SK-MEL-5 (cell line): ENCODE data around the gene MICOS13. TPM values are rescaled to one million over a fixed set of nuclear protein-coding genes. Genes with fewer than 3 reads are reported as not detected.

Experiments used
- DNase-seq: peaks from one replicate; pipeline ENCODE4 v3.0.0-alpha.2; 2016; ENCODE audit warnings: low read depth, low spot score
- in situ Hi-C: cut with HindIII; loops from 2 replicates; pipeline ENCODE4 v1.10.0; 2016; ENCODE audit warnings: low sequenced_read_pairs, high pct_unique_total_duplicates, low pct_unique_long_range_greater_than_20kb
- polyA plus RNA-seq, 2 experiments: library from polyadenylated mRNA; depleted of rRNA; stranded (reverse); fragments of >200 nt; gene quantifications; 2 replicates each; pipeline ENCODE4 v1.2.3, GENCODE V29; 2015
- total RNA-seq: library from RNA; depleted of rRNA; stranded (reverse); fragments of >200 nt; shearing (Covaris generic); gene quantifications from 2 replicates; pipeline ENCODE4 v1.2.3, GENCODE V29; 2014; rRNA removed

MICOS13 gene, protein sequence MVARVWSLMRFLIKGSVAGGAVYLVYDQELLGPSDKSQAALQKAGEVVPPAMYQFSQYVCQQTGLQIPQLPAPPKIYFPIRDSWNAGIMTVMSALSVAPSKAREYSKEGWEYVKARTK
- total RNA-seq: 86.1 and 115 TPM in 2 replicates
- 52.4 and 86.9 TPM in 2 replicates for polyA plus RNA-seq (2015; cell fraction: cytosol; rRNA removed)
- polyA plus RNA-seq (2015; cell fraction: nucleus; rRNA removed): 16.3 and 17.3 TPM in 2 replicates

GRCh38 chr19:5680437-5681368 lies at the start of gene MICOS13, which contains the start of gene HSD11B1L:
Gene MICOS13 (minus strand): TSS chr19:5680516. CDS start chr19:5680486, 30 bp downstream.
Gene HSD11B1L (plus strand): TSS chr19:5681027. CDS start chr19:5684833, 3,806 bp downstream.
- peak; percentile 98 for DNase-seq
- in situ Hi-C loops: no loop called here

GRCh38 chr19:5727453-5728050 lies 47.2 kb upstream of the MICOS13 start:
- in situ Hi-C loops: no loop called here
- no peak for DNase-seq

DNA sequence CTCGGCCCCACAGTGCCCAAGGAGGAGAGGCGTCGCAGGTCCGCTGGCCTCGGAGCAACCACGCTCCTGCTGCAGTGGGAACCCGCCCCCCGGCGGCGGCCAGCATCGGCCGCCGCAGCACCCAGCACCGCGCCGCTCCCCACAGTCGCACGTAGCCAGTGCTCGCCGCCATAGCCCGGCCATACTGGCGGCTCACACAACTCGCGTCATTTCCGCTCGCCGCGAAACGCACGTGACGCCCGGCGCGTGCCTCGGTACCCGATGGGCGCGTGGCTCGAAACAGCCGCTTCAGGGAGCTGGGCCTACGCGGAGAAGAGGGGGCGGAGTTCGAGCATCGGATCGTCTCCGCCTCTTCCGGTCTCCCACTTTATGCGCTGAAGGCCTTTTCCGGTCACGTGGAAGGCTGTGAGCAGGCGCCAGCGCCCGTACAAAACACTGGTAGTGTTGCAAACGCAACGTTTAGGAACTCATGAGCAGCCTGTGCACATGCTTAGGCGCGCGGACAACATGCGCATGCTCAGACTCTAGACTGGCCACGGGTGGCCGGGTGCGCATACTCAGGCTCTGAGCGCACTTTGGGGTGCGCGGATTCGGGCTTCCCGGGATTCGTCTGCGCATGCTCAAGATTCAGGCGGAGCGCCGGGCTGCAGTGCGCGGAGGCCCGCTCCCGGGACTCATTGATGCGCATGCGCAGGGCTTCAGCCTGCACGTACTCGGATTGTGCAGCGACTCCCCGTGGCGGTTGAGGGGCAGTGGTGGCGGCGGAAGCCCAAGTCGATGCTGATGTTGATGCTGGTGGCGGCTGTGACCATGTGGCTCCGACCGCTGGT lies 39.9 kb upstream of the MICOS13 start, which contains the start of the genes CATSPERD and LONP1:
Gene CATSPERD (plus strand): TSS at position 677 of the 830 bp plus-strand sequence. CDS start 101 bp downstream, at position 778.
Gene LONP1 (minus strand): TSS at position 186 of the 830 bp plus-strand sequence. CDS start 14 bp downstream, at position 172.
- in situ Hi-C loops: no loop called here
- DNase-seq: peak; percentile 98

DNA sequence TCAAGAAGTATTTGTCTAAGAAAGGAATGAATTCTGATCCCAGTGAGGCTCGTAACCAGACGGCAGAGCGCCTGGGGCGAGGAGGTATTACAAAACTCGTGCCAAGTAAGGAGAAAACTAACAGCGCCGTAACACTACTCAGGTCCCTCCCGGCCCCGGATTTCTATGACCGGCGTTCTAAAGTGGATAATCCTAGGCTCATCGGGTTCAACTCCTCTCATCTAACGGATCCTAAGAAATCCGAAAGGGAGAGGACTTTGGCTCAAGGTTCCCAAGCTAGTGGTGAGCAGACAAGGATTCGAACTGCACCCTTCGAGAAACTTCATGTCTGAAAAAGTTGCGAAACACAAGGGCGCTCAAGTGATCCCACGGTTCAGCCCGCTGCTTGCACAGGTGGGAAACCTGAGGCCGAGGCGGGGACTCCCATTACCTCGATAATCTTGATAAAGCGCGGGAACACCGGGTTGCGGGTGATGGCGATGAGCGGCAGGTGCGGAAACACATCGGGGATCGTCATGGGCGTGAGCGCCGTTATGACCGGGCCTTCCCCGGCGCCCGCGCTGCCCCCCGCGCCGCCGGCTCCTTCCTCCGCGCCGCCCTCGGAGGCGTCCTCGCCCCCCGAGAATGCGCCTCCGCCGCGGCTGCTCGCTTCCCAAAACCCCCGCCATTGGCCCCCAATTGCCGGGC lies 39.1 kb upstream of the MICOS13 start:
- in situ Hi-C loops: no loop called here
- no peak for DNase-seq

DNA sequence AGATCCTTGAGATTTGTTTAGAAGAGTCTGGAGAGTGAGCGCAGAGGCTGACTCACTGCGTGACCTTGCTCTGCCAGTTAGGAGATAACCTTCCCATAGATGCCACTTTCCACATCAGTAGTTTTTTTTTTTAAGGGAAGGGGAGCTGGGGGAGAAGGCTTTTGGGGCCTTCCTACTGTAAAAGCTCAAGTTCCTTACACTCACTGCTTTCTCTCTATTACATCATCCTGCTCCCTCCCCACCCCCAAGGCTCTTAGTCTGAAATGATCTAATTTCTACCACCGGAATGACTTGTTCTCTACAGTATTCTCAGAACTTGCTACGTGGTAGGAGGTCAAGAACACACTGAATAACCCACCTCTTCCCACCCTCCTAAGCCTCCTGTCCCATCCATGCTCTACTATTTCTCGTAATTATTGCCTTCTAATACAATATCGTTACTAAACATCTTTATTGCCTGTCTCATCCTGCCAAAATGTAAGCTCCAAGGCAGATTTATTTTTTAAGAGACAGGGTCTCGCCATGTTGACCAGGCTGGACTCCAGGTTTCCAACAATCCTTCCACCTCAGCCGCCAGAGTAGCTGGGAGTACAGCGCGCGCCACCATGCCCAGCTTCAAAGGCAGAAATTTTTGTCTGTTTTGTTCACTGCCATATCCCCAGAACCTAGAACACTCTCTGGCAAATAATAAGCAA lies 38.4 kb upstream of the MICOS13 start:
- in situ Hi-C loops: no loop called here
- DNase-seq: peak; percentile 37

- no peak for DNase-seq
Observed at GRCh38 chr19:5718037-5718578, 37.8 kb upstream of the MICOS13 start.

GRCh38 chr19:5717215-5717935 lies 37.1 kb upstream of the MICOS13 start:
- in situ Hi-C loops: no loop called here
- no peak for DNase-seq

More at GRCh38 chr19:5718037-5718578, 37.8 kb upstream of the MICOS13 start:
- in situ Hi-C loops: no loop called here

GRCh38 chr19:5714816-5715215 lies 34.5 kb upstream of the MICOS13 start:
- DNase-seq: no peak
- in situ Hi-C loops: no loop called here

GRCh38 chr19:5713228-5713627 lies 32.9 kb upstream of the MICOS13 start:
- in situ Hi-C loops: no loop called here

GRCh38 chr19:5711713-5712161 lies 31.4 kb upstream of the MICOS13 start:
- DNase-seq: no peak
- in situ Hi-C loops: no loop called here

More at GRCh38 chr19:5713228-5713627, 32.9 kb upstream of the MICOS13 start:
- DNase-seq: no peak

DNA sequence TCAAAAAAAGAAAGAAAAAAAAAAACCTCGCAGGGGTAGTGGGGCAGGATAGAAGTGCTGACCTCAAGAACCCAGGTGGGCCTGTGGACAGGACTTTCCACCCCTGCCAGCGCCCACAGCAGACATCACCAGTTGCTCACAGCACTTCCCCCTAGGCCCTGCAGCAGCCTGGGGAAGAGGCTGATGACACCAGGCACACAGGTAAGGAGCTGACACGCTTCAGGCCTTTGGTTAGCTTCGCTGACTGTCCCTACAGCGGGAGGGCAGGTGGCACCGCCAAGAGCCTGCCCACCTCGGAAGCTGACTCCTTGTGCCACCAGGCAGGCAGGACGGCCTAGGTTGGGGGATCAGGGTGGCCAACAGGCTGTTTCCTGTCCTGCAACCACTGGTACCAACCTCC lies 30.7 kb upstream of the MICOS13 start:
- no peak for DNase-seq
- in situ Hi-C loops: no loop called here

DNA sequence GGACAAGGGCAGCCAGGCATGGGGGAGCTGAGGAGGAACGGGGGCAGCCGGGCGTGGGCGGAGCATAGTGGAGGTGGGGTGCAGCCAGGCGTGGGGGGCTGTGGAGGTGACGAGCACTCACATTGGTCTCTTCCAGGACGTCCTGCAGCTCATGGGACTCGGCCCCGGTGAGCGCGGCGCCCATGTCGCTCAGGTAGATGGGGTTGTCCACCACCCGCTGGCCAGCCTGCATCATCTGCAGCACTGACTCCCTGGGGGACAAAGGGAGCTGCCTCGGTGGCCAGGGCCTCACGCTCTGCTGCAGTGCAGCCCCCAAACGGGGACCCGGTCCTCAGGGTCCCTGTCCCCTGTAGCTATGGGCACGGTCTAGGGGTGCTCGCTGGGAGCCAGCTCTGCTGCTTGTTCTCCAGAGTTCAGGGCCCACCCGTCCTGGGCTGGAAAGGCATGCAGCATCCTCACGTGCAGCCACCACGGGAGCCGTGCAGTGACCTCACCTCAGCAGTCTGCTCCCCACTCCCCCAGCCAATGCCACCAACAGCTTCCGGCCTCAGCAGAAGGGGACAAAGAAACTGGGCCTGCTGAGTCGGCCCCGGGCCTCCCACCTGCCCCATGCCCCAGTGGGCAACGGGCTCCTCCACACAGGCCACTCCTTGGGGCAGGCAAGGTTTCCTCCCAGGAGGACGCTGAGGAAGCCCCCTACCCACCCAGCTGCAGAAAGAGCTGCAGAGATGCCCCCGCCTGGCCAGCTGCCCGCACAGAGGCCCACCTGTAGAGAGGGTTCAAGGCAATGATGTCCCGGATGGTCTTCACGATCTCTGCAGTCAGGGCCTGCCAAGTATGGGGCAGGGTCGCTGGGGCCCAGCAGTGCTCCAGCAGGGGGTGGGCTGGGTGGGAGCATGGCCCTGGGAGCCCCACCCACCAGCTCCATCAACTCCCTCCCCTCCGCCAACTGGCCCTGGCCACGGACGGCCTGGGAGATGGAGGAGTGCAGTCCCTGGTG lies 27.6 kb upstream of the MICOS13 start:
- in situ Hi-C loops: no loop called here
- DNase-seq: no peak

DNA sequence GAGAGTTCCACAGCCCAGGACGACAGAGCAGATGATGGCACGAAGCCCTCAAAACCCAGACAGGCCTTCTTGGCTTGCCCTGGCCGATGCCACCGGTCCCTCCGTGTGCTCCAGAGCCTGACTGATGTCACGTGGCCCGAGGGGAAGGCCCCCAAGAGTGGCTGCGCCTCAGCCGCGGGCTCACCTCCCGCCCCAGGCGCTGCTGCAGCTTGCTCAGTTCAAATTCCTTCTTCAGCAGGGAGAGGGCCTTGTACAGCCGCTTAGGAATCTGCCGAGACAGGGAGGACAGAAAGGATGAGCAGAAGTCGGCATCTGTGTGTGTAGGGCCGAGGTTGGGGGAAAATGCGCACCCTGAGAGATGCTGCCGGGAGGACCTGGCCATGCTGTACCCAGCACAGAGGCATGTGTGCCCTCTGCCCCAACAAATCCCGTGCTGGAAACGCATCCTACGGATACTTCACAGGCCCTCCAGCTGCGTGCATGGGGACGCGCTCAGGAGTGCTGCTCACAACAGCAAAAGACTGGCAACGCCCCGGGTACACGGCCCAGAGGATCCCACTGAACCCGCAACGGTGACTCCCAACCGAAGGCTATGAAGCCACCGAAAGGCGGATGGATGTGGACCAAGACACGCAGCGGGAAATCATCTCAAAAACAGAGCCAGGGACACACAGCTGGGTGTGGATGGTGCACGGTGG lies 26.7 kb upstream of the MICOS13 start:
- DNase-seq: no peak
- in situ Hi-C loops: no loop called here

- DNase-seq: no peak
- in situ Hi-C loops: no loop called here
Observed at GRCh38 chr19:5705552-5705951, 25.2 kb upstream of the MICOS13 start.
